Erythroblast (primary cell): Measurements from ENCODE around the gene NSD1.

Source experiments
- GATA1 ChIP-seq: IDR thresholded peaks from 2 replicates; pipeline ENCODE4 v1.6.1; 2011; ENCODE audit warnings: low read depth, mild to moderate bottlenecking, control low read depth, low read length, moderate library complexity
- POLR2A ChIP-seq: IDR thresholded peaks from 2 replicates; pipeline ENCODE4 v1.6.1; 2011; ENCODE audit warnings: mild to moderate bottlenecking, low read length

DNA sequence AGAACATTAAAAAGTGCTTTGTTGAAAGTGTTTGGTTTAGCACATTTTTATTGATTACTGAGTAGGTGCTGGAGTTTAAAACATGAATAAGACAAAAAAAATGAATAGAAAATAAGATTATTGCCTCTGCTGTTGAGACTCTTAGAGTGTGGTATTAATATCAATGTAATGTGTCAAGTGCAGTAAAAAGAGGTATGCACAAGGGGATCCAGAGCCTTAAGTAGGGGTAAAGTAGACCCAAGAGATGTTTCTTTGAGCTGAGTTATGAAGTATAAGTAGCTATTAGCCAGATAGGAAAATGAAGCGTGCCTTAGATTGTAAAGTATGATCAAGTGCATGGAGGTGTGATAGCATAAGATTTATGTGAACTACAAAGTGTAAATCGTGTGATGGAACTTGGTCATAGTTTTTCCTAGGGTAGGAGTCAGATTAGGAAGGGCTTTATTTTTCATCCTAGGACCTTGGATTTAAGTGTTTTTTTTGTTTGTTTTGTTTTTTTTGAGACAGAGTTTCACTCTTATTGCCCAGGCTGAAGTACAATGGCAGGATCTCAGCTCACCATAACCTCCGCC, 45.2 kb downstream of the NSD1 start:
- TF ChIP-seq POLR2A (no peak), GATA1 (no peak)
